ENCODE measurements around the gene ELOF1. TPM values are rescaled to one million over a fixed set of nuclear protein-coding genes. Genes with fewer than 3 reads are reported as not detected.

The ELOF1 gene
- polyA plus RNA-seq, 1 of the 3 experiments (the other 2 are of a cell fraction): 157 TPM

GRCh38 chr19:11505504-11506100 is 53.4 kb downstream of the ELOF1 start, which contains the start of gene ZNF653 (continued):
- peak; percentile 60 for TF ChIP-seq ELF1 (IDR thresholded peaks at IDR 0.05)
- no peak for TF ChIP-seq FOXM1 (IDR thresholded peaks at IDR 0.05; ENCODE audit: low read depth)
- no peak for TF ChIP-seq TEAD4 (IDR thresholded peaks at IDR 0.05; ENCODE audit: borderline replicate concordance, insufficient read depth)
- TF ChIP-seq YY1 (IDR thresholded peaks at IDR 0.05; ENCODE audit: low read depth): no peak
- TF ChIP-seq, protein P1, sequence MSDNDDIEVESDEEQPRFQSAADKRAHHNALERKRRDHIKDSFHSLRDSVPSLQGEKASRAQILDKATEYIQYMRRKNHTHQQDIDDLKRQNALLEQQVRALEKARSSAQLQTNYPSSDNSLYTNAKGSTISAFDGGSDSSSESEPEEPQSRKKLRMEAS (IDR thresholded peaks at IDR 0.05; ENCODE audit: low read depth): no peak; the same call in 1 of the 2 replicates
- peak; percentile 6; the same call in 1 of the 2 replicates for TF ChIP-seq JUND (IDR thresholded peaks at IDR 0.05)
- no peak for TF ChIP-seq FOXJ3 (CRISPR knock-in tag; IDR thresholded peaks at IDR 0.05)
- TF ChIP-seq PBX3 (IDR thresholded peaks at IDR 0.05): peak; percentile 3; the same call in 1 of the 2 replicates
- TF ChIP-seq SIN3A (IDR thresholded peaks at IDR 0.05; ENCODE audit: borderline replicate concordance, low read depth, low read length): no peak; the same call in none of the 2 replicates
- TF ChIP-seq MXI1 (IDR thresholded peaks at IDR 0.05; ENCODE audit: low read depth, low read length): peak; percentile 100
- TF ChIP-seq SMC3 (IDR thresholded peaks at IDR 0.05; ENCODE audit: low read depth, low read length): no peak

DNA sequence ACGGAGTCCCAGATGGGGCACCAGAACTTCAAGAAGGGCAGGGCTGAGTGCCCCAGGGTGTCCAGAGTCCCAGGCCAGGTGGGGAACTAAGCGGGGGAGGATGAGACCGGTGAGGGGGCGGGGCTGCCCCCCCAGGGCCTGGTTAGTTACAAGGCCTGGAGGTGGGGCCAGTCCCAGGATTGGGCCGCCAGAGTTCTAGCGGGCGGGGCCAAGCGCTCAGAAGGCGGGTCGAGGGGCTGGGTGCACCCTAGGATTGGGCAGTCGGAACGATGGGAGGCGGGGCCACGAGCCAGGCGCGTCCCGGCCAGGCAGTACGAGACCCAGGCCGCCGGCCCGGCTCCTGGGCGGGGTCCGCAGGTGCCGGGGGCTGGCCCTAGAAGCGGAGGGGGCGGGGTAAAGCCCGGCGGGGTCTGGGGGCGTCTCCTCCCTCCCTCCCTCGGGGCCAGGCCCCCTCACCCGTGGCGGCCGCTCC is 54.0 kb downstream of the ELOF1 start:
- Histone ChIP-seq H3K9ac (peak overlapping the region; percentile 96), H2AFZ (ENCODE audit: low read depth) (peak overlapping the region; percentile 86), H4K20me1 (ENCODE audit: insufficient read depth) (no peaks in the 10 kb centered on the region), H3K9me2 (no peaks in the 10 kb centered on the region), H3K9me3 (no peaks in the 10 kb centered on the region), H3K79me2 (ENCODE audit: insufficient read depth) (peaks cover 22% of the 10 kb centered on the region; the same call in 1 of the 2 replicates), H3K4me2 (peak overlapping the region; percentile 88), H3K36me3 (replicated peaks in 1 of 2; ENCODE audit: control insufficient read depth in 1 of 2, insufficient read depth in 2 of 2, low read length in 1 of 2) (no peaks in the 10 kb centered on the region), H3F3A (replicated peaks; ENCODE audit: insufficient read depth) (peaks cover 7% of the 10 kb centered on the region), H3K27me3 (ENCODE audit: insufficient read depth) (no peaks in the 10 kb centered on the region), H3K27ac (ENCODE audit: low read depth in 2 of 2, low read length in 1 of 2) (peak overlapping the region; percentile 84 to 89), H3K4me3 (ENCODE audit: low read depth in 2 of 2, low read length in 1 of 2) (peak overlapping the region; percentile 64 to 78), H3K4me1 (ENCODE audit: control insufficient read depth in 1 of 2, insufficient read depth in 2 of 2, low read depth in 1 of 2, low read length in 1 of 2) (peaks cover 9 to 12% of the 10 kb centered on the region in 2 experiments; a peak in 2 of 4 replicates)
- DNase-seq: peak; percentile 98
- CTCF ChIA-PET: interaction anchor here (1.2 to 2.1 kb wide), 2 partner anchors 9 to 23 kb away, joined by 4 to 8 read pairs; no protein-coding TSS in a partner anchor
- 2% methylated on average over 3 of the region's 33 CpGs for WGBS (ENCODE audit: low lambda C conversion rate)
- no peak for TF ChIP-seq RFX5 (IDR thresholded peaks at IDR 0.05; ENCODE audit: low read length)
- TF ChIP-seq SIN3A (IDR thresholded peaks at IDR 0.05; ENCODE audit: borderline replicate concordance, low read depth, low read length): no peak; the same call in 1 of the 2 replicates
- no peak for TF ChIP-seq GABPA (IDR thresholded peaks at IDR 0.05; ENCODE audit: low read depth)
- no peak for TF ChIP-seq JUND (IDR thresholded peaks at IDR 0.05)
- no peak for TF ChIP-seq TAF1 (IDR thresholded peaks at IDR 0.05; ENCODE audit: borderline replicate concordance, low read depth, low read length)
- no peak for TF ChIP-seq MXI1 (IDR thresholded peaks at IDR 0.05; ENCODE audit: low read depth, low read length)
- TF ChIP-seq GATA2 (CRISPR knock-in tag; IDR thresholded peaks at IDR 0.05): no peak
- TF ChIP-seq CHD2 (IDR thresholded peaks at IDR 0.05; ENCODE audit: low read length, partially characterized antibody): no peak
- no peak for TF ChIP-seq POLR2AphosphoS5 (IDR thresholded peaks at IDR 0.05; ENCODE audit: low read depth, low read length)
- TF ChIP-seq NFIC (IDR thresholded peaks at IDR 0.05; ENCODE audit: borderline replicate concordance): no peak
- TF ChIP-seq IRF3 (IDR thresholded peaks at IDR 0.05; ENCODE audit: low read depth, low read length): no peak
- TF ChIP-seq EZH2phosphoT487 (IDR thresholded peaks at IDR 0.05; ENCODE audit: borderline replicate concordance, low read depth): no peak
- POLR2A ChIA-PET: interaction anchor here (0.6 to 1.2 kb wide), 4 partner anchors 14 to 54 kb away, joined by 3 read pairs; partner anchors contain the start of genes ECSIT, ELAVL3 and ELOF1

Data from SK-N-SH (cell line).